Upper lobe of left lung (tissue), 4 donors: ENCODE data around the gene PMF1.

ENCODE experiments used
- POLR2AphosphoS5 ChIP-seq, 2 donors: sonication (generic); formaldehyde crosslinking; IDR thresholded peaks; one replicate each; pipeline ENCODE4 v1.5.1; 2017; ENCODE audit warnings: antibody characterized with exemption in 2 of 2
- TF ChIP-seq, protein P1 (sequence below), 6 experiments: fragments of 450-650 bp in 4 of 6; fragments of 200-600 bp in 2 of 6; sonication (generic) in 2 of 6; IDR thresholded peaks; one replicate each; pipeline ENCODE4 v1.5.1; 2016 to 2019; ENCODE audit warnings: antibody characterized with exemption in 6 of 6

DNA sequence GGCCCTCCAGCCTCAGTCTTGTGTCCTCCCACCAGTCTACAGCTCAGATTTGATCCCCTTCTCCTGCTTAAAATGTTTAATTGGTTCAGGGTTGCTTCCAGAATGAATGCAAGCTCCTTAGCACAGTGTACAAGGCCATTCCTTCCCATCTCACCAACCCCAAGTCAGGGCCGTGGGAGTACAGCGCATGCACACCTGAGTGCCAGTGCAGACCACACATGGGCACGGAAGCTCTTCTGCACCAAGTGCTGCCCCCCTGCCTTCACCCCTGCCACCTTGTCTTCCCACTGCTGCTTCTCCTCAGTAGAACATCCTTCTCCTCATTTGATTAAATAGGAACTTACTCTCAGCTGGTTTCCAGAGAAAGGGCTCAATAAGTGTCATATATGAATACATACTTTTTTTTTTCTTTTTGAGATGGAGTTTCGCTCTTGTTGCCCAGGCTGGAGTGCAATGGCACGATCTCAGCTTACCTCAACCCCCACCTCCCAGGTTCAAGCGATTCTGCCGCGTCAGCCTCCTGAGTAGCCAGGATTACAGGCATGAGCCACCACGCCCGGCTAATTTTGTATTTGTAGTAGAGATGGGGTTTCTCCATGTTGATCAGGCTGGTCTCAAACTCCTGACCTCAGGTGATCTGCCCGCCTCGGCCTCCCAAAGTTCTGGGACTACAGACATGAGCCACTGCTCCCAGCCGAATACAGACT, 9.3 kb downstream of the PMF1 start:
- TF ChIP-seq, protein P1, sequence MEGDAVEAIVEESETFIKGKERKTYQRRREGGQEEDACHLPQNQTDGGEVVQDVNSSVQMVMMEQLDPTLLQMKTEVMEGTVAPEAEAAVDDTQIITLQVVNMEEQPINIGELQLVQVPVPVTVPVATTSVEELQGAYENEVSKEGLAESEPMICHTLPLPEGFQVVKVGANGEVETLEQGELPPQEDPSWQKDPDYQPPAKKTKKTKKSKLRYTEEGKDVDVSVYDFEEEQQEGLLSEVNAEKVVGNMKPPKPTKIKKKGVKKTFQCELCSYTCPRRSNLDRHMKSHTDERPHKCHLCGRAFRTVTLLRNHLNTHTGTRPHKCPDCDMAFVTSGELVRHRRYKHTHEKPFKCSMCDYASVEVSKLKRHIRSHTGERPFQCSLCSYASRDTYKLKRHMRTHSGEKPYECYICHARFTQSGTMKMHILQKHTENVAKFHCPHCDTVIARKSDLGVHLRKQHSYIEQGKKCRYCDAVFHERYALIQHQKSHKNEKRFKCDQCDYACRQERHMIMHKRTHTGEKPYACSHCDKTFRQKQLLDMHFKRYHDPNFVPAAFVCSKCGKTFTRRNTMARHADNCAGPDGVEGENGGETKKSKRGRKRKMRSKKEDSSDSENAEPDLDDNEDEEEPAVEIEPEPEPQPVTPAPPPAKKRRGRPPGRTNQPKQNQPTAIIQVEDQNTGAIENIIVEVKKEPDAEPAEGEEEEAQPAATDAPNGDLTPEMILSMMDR (IDR thresholded peaks at IDR 0.05), result no peak
- no peak for TF ChIP-seq POLR2AphosphoS5 (IDR thresholded peaks at IDR 0.05)
